Loucy (cell line): ENCODE measurements around the gene MGRN1.

Source experiments
- CTCF ChIP-seq: fragments of 200-600 bp; sonication (generic); conservative IDR thresholded peaks from 2 replicates; pipeline ENCODE4 v1.5.1; 2014; ENCODE audit warnings: mild to moderate bottlenecking, antibody characterized with exemption, low read length
- EZH2phosphoT487 ChIP-seq: fragments of 200-600 bp; IDR thresholded peaks from 2 replicates; pipeline ENCODE4 v1.6.1; 2018; ENCODE audit warnings: antibody characterized with exemption, mild to moderate bottlenecking, moderate library complexity, borderline replicate concordance

DNA sequence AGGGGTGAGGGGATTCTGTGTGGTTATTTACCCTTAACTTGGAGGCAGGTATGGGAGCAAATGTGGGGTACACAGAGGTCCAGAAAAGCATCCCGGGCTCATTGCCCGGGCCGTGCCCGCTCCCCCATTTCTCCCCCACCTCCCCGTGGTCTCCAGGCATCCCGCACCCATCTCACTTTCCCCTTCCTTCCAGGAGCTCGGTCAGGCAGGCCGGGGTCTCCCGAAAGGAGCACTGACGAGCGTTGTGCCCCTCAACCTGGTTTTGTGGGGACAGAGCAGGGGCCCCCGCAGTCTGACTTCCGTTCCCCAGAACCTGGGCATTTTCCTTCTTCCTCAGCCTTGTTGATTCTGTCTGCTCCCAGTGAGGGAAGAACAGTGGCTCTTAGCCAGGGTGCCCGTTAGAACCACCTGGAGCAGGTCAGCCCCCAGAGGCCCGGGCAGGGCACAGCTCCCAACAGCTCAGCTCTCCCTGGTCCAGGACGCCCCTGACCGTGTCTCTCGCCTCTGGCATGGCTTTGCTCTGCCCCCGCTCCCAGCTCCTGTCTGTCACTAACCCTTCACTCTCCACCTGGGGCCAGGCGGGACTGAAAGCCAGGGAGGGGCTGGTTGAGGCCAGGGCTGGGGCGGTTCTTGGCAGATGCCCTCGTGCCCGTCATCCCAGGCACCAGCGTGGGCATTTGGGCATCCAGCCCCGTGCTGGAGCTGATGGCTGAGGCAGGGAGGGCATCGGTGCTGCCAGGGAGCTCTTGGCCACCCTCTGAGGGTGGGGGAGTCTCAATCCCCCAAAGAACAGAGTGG, 56.2 kb downstream of the MGRN1 start:
- TF ChIP-seq CTCF = no peak
- no peak for TF ChIP-seq EZH2phosphoT487
